Measurements from ENCODE around the gene FER1L5.

DNA sequence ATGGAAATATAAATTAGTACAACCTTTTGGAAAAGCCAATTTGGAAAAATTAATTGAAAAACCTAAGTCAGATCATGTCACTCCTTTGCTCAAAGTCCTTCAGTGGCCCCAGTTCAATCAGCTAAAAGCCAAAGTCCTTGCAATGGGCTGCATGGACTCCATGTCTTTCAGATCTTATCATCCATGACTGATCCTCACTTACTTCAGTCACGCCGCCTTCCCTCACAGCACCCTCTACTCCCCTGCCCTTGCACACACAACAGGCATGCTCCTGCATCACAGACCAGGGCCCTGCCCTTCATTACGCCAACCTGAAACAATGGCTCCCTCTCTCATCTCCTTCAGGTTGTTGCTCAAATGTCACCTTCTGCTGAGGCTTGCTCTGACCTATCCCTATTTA is 20.0 kb upstream of the FER1L5 start:
- TF ChIP-seq, protein P1, sequence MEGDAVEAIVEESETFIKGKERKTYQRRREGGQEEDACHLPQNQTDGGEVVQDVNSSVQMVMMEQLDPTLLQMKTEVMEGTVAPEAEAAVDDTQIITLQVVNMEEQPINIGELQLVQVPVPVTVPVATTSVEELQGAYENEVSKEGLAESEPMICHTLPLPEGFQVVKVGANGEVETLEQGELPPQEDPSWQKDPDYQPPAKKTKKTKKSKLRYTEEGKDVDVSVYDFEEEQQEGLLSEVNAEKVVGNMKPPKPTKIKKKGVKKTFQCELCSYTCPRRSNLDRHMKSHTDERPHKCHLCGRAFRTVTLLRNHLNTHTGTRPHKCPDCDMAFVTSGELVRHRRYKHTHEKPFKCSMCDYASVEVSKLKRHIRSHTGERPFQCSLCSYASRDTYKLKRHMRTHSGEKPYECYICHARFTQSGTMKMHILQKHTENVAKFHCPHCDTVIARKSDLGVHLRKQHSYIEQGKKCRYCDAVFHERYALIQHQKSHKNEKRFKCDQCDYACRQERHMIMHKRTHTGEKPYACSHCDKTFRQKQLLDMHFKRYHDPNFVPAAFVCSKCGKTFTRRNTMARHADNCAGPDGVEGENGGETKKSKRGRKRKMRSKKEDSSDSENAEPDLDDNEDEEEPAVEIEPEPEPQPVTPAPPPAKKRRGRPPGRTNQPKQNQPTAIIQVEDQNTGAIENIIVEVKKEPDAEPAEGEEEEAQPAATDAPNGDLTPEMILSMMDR (IDR thresholded peaks at IDR 0.05): no peak
- TF ChIP-seq ZFX (IDR thresholded peaks at IDR 0.05; ENCODE audit: borderline replicate concordance): no peak
